COLO668 (cell line): ENCODE measurements around the gene UTF1.

ENCODE experiments used
- DNase-seq: peaks from one replicate; lab custom pipeline; 2025; ENCODE audit not compliant: unreplicated experiment; lab: John Stamatoyannopoulos, UW

The UTF1 gene

DNA sequence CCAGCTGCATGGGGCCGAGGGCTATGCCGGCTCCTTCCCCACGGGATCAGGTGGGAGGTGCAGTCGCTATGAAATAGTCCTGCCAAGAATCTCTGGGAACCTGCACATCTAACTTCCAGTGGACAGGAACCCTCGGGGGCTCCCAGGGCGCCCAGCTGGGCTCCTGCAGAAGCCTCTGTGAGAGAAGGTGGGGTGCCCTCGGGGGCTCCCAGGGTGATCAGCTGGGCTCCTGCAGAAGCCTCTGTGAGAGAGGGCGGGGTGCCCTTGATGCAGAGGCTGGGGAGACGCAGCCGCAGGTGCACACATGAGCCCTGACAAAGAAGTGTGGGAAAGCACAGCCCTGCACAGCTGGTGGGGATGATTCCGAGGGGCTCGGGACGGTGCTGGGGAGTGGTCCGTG is 13.6 kb downstream of the UTF1 start:
- no peak for DNase-seq

- DNase-seq, result peak; percentile 3
Observed at GRCh38 chr10:133245439-133246235, 15.6 kb downstream of the UTF1 start.

GRCh38 chr10:133246236-133246626 is 16.2 kb downstream of the UTF1 start:
- DNase-seq, result no peak

DNA sequence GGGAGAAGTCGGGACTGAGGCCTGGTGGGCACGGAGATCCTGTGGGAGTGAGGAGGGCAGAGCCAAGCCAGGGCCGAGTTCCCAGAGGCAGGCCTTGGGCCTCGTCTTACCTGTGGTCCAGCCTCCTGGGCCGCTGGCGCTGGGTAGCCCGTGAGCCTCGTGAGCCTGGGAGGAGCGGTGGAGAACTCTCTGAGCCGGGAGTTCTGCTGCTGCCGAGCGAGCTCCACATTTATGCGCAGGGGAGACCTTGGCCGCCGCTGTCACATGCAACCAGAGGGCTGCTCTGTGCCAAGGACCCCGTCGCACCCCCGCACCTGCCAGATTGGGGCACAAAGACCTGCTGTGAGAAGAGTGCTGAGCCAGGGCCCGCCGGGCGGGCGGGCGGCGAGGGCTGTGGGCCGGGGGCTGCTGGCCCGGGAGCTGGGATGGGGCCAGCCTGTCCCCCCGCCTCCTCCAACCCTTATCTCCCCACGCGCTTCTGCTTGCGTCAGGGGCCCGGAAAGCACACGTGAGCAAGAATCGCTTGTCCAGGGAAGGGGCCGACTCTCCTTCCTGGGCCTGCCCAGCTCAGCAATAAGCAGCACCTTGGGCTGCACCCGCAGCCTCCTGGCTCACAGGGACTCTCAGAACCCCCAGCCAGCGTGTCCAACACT is 17.8 kb downstream of the UTF1 start:
- no peak for DNase-seq

GRCh38 chr10:133248334-133248715 is 18.3 kb downstream of the UTF1 start:
- DNase-seq, result no peak

- DNase-seq, result no peak
Observed at GRCh38 chr10:133249094-133249780, 19.2 kb downstream of the UTF1 start.

DNA sequence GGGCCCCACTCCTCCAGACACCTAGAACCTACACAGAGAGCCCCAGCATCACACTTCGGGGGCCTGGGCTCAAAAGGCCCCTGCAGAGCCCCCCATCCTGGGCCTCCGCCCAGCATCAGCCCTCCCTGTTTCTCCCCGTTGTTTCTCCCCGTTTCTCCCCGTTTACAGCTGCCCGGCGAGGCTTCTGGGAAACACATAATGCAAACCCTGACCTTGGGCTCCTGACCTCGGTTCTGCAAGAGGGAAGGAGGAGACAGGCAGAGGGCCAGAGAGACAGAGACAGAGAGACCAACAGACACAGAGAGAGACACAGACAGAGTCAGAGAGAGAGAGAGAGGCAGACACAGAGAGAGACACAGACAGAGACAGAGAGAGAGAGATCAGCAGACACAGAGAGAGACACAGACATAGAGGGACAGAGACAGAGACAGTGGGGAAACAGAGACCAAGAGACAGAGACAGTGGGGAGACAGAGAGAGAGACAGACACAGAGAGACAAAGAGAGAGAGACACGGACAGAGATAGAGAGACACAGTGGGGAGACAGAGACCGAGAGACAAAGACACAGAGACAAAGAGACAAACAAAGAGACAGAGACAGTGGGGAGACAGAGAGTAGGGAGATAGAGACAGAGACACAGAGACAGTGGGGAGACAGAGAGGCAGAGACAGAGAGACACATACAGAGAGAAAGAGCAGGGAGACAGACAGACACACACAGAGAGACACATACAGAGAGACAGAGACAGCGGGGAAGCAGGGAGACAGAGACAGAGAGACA is 20.1 kb downstream of the UTF1 start:
- DNase-seq, result no peak

DNA sequence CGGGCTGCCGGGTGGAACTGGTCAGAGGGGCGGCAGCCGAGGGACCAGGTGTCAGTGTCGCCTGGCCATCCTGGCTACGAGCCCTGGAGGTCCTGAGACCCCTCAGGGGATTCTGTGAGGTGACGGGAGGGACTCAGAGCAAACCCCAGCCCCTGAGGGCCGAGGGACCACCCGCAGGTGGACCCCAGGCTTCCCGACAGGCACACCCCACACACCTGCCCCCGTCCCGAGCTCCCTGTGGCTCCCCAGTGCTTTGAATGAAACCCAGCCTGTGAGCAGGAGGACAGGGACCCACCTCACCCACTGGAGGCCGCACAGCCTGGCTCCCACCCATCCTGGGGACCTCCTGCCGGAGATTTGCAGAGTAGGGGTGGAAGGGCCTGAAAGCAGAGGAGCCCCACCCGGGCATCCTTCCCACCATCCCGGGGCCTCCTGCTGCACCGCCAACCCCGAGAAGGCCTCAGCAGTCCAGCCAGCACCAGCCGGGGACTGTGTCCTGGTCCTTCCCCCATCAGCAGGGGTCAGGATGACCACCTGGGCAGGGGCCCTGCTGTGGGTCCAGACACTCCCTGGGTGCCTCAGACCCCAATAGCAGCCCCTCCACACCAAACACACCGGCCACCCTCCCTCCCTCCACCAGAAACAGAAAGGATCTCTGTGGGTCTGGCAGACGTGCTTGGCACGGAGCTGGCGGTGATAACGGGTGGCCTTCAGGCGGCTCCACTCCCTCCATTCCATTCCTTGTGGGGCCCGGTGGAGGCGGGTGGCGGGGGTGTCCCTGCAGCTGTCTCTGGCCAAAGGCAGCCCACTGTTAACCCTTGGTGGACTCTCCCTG is 21.6 kb downstream of the UTF1 start:
- no peak for DNase-seq

GRCh38 chr10:133252223-133252552 is 22.2 kb downstream of the UTF1 start:
- no peak for DNase-seq

GRCh38 chr10:133253361-133253955 is 23.4 kb downstream of the UTF1 start:
- no peak for DNase-seq

DNA sequence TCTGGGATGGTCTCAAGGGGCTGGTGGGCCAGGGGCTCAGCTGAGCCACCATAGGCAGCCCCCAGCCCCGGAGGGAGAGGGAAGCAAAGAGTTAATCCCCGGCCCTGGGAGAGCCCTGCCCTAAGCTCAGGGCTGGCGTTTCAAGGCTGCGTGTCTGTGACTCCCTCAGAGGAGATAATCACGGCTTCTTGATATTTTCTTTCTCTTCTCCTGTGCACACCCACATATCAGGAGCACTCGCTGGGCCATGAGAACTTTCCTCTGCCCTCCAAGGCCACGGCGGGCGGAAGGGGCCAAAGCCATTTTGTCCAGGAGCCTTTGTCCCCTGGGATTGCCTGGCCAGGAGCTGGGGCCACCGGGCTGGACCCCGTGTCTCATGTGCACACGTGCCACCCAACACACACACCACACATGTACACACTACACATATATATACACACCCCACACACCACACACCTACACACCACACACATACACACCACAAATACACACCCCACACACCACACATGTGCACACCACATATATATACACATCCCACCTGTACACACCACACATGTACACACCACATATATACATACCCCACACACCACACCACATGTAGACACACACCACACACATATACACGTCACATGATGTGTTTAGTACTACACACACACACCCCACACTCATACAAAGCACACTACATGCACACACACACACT is 24.6 kb downstream of the UTF1 start:
- DNase-seq, result no peak

DNA sequence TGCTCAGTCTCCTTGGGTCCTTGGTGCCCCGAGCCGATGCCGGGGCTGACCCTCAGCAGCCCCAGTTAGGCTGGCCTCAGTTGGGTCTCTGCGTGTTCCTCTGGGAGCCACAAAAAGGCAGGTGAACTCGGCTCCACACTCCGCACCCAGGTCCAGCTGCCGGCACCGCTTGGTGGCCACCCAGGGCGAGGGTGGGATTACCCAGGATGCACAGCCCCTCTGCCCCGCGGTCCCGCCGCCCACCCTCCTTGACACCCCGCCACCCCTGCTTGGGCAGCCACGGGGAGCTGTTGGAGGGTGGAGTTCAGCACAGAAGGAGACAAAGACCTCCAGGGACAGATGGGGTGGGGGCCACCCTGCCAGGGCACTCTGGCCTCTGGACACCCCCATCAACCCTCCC is 25.3 kb downstream of the UTF1 start:
- DNase-seq, result no peak

DNA sequence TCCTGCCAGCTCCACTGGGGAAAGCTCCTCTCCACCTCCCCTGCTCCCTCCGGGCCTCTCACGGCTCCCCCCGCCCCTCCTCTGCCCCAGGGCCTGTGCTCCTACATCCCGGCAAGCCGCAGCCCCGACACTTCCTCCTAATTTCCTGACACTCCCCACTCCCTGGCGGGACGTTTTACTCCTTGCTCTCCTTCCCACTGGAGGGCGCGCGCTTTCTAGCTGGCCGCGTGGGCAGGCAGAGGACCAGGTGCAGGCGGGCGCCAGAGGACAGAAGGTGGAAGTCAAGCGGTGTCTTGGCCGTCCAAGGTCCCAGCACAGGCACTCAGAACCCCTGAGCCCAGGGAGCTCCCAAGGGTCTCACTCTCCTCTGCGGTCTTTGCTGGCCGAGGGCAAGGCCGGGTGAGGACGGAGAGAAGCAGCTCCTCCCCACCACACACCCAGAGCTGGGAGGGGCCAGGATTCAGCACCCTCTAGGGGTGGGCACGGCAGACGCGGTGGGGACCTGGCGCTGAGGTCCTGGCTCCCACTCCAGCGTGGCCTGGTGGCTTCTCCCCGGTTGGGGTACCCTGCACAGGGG is 27.6 kb downstream of the UTF1 start:
- DNase-seq, result peak; percentile 38

- DNase-seq, result peak; percentile 36
Observed at GRCh38 chr10:133258066-133258817, 28.2 kb downstream of the UTF1 start.

GRCh38 chr10:133258818-133259601 is 29.0 kb downstream of the UTF1 start:
- DNase-seq, result peak; percentile 2

DNA sequence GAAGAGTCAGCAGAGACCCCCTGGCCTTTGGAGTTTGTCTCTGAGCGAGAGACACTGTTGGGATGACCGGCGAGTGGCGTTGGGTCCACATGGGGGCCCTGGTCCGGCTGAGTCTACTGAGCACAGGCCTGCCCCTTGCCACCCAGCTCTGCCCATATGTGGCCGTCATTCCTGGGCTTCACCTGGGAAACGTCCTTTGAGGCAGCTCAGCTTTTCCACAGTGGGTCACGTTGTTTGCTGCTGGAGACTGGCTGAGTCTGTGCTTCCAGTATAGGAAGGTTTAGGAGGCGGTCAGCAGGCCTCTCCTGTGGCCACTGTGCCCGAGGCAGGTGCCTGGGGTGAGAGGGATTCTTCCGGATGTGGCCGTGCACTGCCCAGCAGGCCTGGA is 29.6 kb downstream of the UTF1 start:
- DNase-seq, result no peak

GRCh38 chr10:133260895-133261725 is 31.1 kb downstream of the UTF1 start:
- DNase-seq, result peak; percentile 43
